ENCODE data around the gene OR4N2. TPM values are rescaled to one million over a fixed set of nuclear protein-coding genes. Genes with fewer than 3 reads are reported as not detected.
"Not testable (repeated sequence)": the region's sequence is repeated elsewhere in the genome, so short reads cannot be mapped to it uniquely, and the experiment has no call there.

The OR4N2 gene
- total and polyA plus RNA-seq, 9 donors: not detected

DNA sequence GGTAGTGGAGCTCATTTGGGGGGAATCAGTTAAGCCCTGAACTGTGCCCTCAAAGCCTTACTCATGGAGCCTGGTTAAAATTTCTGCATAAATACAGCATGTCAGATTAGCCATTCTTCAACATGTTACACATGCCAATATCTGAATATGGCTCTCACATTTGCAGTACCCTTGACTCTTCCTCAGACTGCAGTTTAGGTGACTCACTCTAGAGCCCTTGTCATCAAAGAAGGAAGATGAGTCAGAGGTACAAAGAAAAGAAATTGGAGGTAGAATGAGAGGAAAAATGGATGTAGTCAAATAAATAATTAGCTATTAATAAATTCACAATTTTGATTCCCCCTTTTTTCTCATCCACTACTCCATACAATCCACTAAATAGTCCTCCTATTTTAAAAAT lies 47.8 kb downstream of the OR4N2 start:
- no peaks in the 10 kb centered on the region for H3K27me3 ChIP-seq
- H3K4me3 ChIP-seq: no peak overlapping the region
- intact Hi-C loops (cut with DNase I): no loop called here
- TF ChIP-seq POLR2A (IDR thresholded peaks at IDR 0.05) (no peak), EP300 (IDR thresholded peaks at IDR 0.05) (no peak)
- TF ChIP-seq, protein P1, sequence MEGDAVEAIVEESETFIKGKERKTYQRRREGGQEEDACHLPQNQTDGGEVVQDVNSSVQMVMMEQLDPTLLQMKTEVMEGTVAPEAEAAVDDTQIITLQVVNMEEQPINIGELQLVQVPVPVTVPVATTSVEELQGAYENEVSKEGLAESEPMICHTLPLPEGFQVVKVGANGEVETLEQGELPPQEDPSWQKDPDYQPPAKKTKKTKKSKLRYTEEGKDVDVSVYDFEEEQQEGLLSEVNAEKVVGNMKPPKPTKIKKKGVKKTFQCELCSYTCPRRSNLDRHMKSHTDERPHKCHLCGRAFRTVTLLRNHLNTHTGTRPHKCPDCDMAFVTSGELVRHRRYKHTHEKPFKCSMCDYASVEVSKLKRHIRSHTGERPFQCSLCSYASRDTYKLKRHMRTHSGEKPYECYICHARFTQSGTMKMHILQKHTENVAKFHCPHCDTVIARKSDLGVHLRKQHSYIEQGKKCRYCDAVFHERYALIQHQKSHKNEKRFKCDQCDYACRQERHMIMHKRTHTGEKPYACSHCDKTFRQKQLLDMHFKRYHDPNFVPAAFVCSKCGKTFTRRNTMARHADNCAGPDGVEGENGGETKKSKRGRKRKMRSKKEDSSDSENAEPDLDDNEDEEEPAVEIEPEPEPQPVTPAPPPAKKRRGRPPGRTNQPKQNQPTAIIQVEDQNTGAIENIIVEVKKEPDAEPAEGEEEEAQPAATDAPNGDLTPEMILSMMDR (IDR thresholded peaks at IDR 0.05): no peak
- no peaks in the 10 kb centered on the region for H3K36me3 ChIP-seq
- H3K4me1 ChIP-seq (ENCODE audit: insufficient read depth): no peaks in the 10 kb centered on the region
- H3K27ac ChIP-seq: no peak overlapping the region
- no peak for DNase-seq
- no peaks in the 10 kb centered on the region for H3K9me3 ChIP-seq

DNA sequence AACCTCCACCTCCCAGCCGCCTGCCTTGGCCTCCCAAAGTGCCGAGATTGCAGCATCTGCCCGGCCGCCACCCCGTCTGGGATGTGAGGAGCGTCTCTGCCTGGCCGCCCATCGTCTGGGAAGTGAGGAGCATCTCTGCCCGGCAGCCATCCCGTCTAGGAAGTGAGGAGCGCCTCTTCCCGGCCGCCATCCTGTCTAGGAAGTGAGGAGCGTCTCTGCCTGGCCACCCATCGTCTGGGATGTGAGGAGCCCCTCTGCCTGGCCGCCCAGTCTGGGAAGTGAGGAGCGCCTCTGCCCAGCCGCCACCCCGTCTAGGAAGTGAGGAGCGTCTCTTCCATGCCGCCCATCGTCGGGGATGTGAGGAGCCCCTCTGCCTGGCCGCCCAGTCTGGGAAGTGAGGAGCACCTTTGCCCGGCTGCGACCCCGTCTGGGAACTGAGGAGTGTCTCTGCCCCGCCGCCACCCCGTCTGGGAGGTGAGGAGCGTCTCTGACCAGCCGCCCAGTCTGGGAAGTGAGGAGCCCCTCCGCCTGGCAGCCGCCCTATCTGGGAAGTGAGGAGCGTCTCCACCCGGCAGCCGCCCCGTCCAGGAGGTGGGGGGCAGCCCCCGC lies 62.6 kb downstream of the OR4N2 start:
- H3K27me3 ChIP-seq; H3K9me3 ChIP-seq; intact Hi-C loops (cut with DNase I); H3K4me1 ChIP-seq (ENCODE audit: insufficient read depth); DNase-seq; H3K4me3 ChIP-seq; H3K36me3 ChIP-seq; H3K27ac ChIP-seq: not testable (repeated sequence)
- 86 to 91% (median 87%) methylated on average over 32 to 39 of the region's 39 CpGs for WGBS, 3 donors

DNA sequence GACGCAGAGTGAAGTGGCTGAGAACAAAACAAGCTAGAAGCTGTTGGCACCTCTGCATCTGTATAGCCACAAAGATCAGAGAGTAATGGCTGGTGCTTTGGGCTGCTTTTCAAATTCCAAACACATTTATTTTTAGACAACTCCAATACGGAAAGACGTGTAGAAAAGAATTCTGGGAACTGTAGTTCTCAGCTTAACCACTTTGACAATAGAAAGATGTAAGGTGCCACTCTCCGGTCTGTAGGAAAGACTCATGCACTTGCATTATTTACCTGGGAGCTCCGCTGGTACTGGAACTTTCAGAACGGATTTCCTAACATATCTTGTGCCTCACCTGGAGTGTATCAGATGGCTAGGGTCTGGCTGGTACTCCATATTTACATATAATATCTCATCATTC lies 69.6 kb downstream of the OR4N2 start:
- 22 to 26% (median 25%) methylated on average over 6 of the region's 6 CpGs for WGBS, 3 donors
- H3K4me1 ChIP-seq (ENCODE audit: insufficient read depth): no peaks in the 10 kb centered on the region
- no peaks in the 10 kb centered on the region for H3K27me3 ChIP-seq
- H3K9me3 ChIP-seq: no peaks in the 10 kb centered on the region
- H3K36me3 ChIP-seq: no peaks in the 10 kb centered on the region
- DNase-seq: no peak
- no peak overlapping the region for H3K27ac ChIP-seq
- TF ChIP-seq, protein P1 (IDR thresholded peaks at IDR 0.05): no peak
- no peak for TF ChIP-seq EP300 (IDR thresholded peaks at IDR 0.05)
- TF ChIP-seq POLR2A (IDR thresholded peaks at IDR 0.05): no peak
- no peak overlapping the region for H3K4me3 ChIP-seq
- intact Hi-C loops (cut with DNase I): no loop called here

DNA sequence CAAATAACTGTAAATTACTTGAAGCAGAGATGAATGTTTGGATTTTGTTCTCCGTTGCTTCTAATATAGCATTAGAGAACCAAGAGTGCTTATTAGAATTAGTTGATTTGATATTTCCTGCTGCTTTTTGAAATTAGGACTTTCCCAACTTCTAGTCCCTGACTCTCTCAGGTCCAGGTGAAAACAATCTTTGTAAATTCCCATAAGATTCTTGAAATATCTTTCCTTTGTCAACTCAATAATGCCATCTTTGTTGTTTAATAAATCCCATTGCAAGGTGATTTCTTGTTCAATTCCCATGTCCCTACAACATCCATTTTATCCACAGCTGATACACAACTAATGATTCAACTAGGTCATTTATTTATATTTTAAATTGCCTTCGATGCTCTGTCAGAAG lies 71.3 kb downstream of the OR4N2 start, which contains the start of gene OR4K2:
Gene OR4K2 (plus strand): TSS at position 301 of the 400 bp plus-strand sequence. CDS start 1,126 bp downstream, outside the sequence.
- Histone ChIP-seq H3K27me3 (no peaks in the 10 kb centered on the region), H3K4me3 (no peak within 1 kb of the TSS), H3K36me3 (no peaks in the 10 kb centered on the region), H3K9me3 (no peaks in the 10 kb centered on the region), H3K27ac (no peak within 1 kb of the TSS), H3K4me1 (ENCODE audit: insufficient read depth) (no peaks in the 10 kb centered on the region)
- WGBS, 3 donors: 42 to 60% (median 53%) methylated on average over 2 of the region's 2 CpGs
- TF ChIP-seq, protein P1 (IDR thresholded peaks at IDR 0.05): no peak
- TF ChIP-seq EP300 (IDR thresholded peaks at IDR 0.05) (no peak), POLR2A (IDR thresholded peaks at IDR 0.05) (no peak)
- intact Hi-C loops (cut with DNase I): no loop called here
- DNase-seq: no peak

DNA sequence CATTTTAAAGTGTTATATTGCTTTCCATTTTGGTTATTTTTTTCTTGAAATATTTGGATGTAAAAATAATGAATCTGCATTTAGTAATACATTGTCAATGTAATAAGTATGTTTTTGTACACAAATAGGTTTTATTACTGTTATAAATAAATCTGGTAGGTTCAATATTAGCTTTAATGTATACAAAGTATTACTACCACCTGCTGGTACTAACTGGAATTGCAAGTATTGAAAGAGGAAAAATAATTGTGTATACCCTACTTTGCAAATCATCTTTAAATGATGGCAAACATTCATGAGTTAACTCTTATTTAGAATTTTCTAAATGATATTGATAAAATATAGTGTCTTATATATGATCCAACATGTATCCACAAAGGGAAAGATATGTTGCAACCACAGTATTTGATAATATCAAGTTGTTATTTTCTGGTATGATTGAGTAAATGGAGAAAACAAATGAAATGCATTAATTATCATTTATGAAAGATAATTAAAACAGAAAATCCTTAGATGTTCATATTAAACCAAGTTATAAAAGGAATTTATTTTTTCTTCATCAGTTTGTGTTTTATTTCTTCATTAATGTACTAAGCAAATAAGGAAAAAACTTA lies 74.6 kb downstream of the OR4N2 start:
- no peaks in the 10 kb centered on the region for H3K27me3 ChIP-seq
- H3K4me1 ChIP-seq (ENCODE audit: insufficient read depth): no peaks in the 10 kb centered on the region
- TF ChIP-seq, protein P1 (IDR thresholded peaks at IDR 0.05): no peak
- TF ChIP-seq EP300 (IDR thresholded peaks at IDR 0.05) (no peak), POLR2A (IDR thresholded peaks at IDR 0.05) (no peak)
- no peaks in the 10 kb centered on the region for H3K9me3 ChIP-seq
- no peak overlapping the region for H3K4me3 ChIP-seq
- DNase-seq: no peak
- intact Hi-C loops (cut with DNase I): no loop called here
- no peak overlapping the region for H3K27ac ChIP-seq
- H3K36me3 ChIP-seq: no peaks in the 10 kb centered on the region

Measured in ovary (tissue), 9 donors.